ENCODE data around the gene CTNNA3. TPM values are rescaled to one million over a fixed set of nuclear protein-coding genes. Genes with fewer than 3 reads are reported as not detected.
"Not testable (repeated sequence)": the region's sequence is repeated elsewhere in the genome, so short reads cannot be mapped to it uniquely, and the experiment has no call there.

The CTNNA3 gene
- 0.06 and 0.19 TPM in 2 replicates for total RNA-seq (2014; rRNA removed)
- 0.01 TPM for polyA plus RNA-seq (2012)

- DNase-seq (ENCODE audit: low read depth) = no peak
Observed at GRCh38 chr10:67696029-67696428, at the start of gene CTNNA3. Gene CTNNA3, minus strand, starts transcription at chr10:67696195.

GRCh38 chr10:67735430-67735829 is 39.4 kb upstream of the CTNNA3 start:
- no peak for DNase-seq (ENCODE audit: low read depth)

DNA sequence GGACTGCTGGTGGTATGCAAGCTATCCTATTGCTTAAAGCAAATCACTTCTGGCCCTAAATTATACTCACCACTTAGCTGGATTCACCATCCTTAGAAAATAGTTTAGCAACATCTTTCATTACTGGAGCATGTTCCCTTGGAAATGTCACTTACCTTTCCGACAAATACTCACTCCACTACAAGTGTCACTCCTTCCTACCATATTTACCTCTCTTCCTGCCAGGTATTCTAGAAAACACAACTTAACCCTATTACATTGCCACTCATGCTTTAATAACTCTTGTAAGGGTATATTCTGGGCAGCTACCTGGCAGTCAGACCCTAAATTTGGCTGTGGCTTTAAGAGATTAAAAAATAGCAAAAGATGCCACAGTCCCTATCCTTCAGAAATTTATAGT is 37.5 kb upstream of the CTNNA3 start:
- DNase-seq (ENCODE audit: low read depth) = no peak

DNA sequence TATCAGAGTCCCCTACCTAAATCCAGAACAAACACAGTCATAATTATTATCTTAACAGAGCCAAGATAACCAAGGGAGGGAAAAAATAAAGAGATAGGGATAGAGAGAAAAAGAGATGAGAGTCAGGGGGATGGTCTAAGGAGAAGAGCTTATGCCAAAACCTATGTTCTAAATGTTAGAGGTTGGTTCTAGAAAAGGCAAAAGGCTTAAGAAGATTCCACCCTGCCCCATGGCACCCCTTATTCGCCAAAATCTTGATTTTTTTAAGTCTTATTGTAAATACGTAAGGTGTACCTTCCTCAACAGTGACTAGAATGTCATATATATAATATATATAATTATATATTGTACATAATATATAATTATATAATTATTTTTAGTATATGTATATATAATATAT is 29.6 kb upstream of the CTNNA3 start:
- no peak for DNase-seq (ENCODE audit: low read depth)

- DNase-seq (ENCODE audit: low read depth) = no peak
Observed at GRCh38 chr10:67723601-67724000, 27.6 kb upstream of the CTNNA3 start.

GRCh38 chr10:67722113-67722512 is 26.1 kb upstream of the CTNNA3 start:
- no peak for DNase-seq (ENCODE audit: low read depth)

DNA sequence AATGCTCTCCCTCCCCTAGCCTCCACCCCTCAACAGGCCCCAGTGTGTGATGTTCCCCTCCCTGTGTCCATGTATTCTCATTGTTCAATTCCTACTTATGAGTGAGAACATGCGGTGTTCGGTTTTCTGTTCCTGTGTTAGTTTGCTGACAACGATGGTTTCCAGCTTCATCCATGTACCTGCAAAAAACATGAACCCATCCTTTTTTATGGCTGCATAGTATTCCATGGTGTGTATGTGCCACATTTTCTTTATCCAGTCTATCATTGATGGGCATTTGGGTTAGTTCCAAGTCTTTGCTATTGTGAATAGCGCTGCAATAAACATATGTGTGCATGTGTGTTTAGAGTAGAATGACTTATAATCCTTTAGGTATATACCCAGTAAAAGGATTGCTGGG is 20.5 kb upstream of the CTNNA3 start:
- DNase-seq (ENCODE audit: low read depth) = not testable (repeated sequence)

DNA sequence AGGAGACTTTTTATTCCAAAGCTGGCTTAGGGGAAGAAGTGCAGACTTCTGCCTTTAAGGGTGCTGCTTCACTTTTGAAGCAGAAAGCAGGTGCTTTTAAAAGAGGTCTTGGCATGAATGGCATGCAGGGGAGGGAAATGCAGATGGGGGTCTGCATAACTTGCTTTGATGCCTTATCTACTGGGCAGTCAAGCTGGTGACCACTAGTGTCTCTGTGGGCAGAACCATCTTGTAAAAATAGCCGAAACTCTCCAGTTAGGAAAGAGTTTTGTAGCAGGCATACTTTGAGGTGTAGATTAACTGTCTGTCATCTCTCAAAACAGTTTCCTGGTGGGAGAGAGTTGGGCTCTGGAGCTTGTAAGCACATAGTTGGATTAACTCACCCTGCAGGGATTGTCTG is 9.9 kb upstream of the CTNNA3 start:
- no peak for DNase-seq (ENCODE audit: low read depth)

GRCh38 chr10:67699613-67700270 is 3.7 kb upstream of the CTNNA3 start:
- not testable (repeated sequence) for DNase-seq (ENCODE audit: low read depth)

- DNase-seq (ENCODE audit: low read depth) = no peak
Observed at GRCh38 chr10:67698164-67698563, 2.2 kb upstream of the CTNNA3 start.

DNA sequence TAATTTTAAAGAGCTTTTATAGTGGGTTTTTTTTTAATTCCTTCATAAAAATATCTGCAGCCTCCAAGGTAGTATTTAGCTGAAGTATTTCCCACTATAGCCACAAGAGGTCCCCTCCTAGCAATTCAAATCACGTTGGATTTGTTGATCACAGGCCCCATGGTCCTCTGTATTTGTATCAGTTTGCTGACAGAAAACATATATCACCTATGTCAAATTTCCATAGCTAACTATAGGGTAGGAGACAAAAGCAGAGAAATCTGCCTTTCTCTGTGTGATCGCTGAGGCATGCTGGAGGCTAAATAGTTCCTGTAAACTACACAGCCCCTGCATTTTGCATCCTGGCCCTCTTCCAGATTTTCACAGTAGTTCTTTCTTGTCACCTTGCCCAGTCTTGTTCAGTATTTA is 1.7 kb upstream of the CTNNA3 start:
- DNase-seq (ENCODE audit: low read depth) = peak; percentile 41

GRCh38 chr10:67696679-67697078 is 684 bp upstream of the CTNNA3 start:
- DNase-seq (ENCODE audit: low read depth) = no peak

DNA sequence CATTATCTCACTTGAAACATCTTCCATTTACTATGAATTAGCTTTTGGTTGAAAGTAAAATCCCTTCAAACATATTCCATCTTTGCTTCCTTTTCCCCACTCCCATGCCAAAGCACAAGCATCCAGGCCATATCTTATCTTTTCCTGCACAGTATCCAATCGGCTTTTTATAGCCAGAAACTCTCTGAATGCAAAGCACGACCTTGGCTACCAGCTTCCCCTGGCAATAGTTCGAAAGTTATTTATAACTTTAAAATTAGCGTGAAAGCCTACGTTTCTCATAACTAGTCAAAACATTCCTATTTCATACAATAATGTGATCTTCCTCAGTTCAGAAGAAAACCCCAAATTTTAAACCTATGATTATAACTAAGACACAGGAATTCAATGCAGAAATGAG is 440 bp downstream of the CTNNA3 start:
- DNase-seq (ENCODE audit: low read depth) = no peak

DNA sequence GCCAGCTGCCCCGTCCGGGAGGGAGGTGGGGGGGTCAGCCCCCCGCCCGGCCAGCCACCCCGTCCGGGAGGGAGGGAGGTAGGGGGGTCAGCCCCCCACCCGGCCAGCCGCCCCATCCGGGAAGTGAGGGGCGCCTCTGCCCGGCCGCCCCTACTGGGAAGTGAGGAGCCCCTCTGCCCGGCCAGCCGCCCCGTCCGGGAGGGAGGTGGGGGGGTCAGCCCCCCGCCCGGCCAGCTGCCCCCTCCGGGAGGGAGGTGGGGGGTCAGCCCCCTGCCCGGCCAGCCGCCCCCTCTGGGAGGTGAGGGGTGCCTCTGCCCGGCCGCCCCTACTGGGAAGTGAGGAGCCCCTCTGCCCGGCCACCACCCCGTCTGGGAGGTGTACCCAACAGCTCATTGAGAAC is 4.1 kb downstream of the CTNNA3 start:
- DNase-seq (ENCODE audit: low read depth) = not testable (repeated sequence)

DNA sequence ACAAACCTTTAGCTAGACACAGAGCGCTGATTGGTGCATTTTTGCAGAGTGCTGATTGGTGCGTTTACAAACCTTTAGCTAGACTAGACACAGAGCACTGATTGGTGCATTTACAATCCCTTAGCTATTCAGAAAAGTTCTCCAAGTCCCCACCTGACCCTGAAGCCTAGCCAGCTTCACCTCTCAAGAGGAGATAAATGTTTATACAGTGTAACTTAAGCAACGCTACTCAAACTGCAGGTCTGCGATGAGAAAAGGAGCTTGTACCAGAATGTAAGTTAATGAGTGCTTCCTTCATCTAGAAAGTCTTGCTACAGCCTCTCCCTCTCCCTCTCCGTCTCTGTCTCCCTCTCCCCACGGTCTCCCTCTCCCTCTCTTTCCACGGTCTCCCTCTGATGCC is 5.5 kb downstream of the CTNNA3 start:
- not testable (repeated sequence) for DNase-seq (ENCODE audit: low read depth)

DNA sequence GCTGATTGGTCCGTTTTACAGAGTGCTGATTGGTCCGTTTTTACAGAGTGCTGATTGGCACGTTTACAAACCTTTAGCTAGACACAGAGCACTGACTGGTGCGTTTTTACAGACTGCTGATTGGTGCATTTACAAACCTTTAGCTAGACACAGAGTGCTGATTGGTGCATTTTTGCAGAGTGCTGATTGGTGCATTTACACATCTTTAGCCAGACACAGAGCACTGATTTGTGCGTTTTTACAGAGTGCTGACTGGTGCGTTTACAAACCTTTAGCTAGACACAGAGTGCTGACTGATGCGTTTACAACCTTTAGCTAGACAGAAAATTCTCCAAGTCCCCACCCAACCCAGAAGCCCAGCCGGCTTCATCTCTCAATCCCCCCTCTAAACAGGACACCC is 11.9 kb downstream of the CTNNA3 start:
- not testable (repeated sequence) for DNase-seq (ENCODE audit: low read depth)

DNA sequence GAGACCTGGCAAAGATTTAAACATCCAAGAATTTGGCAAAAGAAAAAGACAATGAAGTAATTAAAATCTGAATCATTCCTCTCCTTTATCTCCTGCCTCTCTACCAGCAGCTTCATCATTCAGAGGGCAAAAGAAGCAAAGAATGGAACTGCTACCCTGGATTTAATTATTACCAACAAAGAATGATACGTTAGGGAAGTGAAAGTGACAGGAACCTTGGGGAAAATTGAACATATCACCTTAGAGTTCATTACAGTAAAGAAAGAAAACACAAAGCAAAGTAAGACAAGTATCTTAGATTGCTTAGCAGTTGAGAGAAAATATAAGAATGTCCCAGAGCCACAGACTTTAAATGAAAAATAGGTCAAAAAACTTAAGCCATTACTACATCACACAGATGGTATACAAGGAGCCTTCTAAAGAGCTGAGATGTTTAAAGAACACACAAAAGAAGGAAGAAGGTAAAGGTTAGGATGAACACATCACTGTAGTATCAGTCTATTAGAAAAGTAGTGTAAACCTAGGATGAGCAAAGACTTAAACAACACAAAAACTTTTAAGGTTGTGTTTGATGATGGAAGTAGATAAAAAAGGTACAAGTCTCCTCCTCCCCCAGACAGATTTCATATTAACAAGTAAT is 17.5 kb downstream of the CTNNA3 start:
- no peak for DNase-seq (ENCODE audit: low read depth)

DNA sequence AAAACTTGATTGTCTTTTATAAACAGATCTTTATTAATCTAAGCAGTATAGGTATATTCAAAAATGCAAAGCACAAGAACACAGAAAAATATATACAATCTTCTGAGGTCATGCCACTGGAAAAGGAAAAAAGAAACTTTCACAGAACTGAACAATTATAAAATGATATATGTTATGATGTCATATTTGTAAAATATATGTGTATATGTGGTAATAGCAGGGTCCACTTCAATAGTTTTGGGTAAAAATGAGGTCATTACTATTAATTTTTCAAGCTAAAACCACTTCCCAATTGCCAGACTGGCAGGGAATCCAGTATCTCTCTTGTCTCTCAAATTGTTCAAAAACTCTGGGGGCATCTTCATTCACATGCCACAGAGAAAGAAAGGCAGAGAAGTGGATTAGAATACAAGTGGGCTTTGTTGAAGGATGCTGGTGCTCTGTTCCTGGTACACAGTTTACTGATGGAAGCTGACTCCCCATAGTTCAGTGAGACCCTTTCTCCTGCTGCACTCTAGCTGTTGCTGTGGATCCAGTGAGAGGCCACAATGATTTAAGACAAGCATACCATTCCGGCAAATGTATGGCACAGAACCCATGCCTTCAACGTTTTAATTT is 19.7 kb downstream of the CTNNA3 start:
- DNase-seq (ENCODE audit: low read depth) = no peak

DNA sequence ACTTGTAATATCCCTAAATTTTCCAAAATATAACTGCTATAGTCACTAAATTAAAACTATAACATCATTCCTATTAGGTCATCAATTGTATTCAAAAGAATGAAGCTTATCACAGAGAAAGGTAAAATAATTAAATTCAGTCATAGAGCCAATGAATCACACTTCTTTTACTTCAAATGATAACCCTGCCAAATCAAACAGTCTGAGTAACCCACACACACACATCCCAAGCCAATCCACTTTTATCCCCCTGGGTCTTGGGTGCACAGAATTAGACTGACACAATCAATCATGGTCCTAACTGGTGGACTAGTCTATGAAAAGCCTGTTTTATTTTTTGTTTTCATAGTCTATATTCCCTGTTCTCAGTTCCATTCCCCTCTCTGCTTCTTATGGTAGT is 25.6 kb downstream of the CTNNA3 start:
- DNase-seq (ENCODE audit: low read depth) = peak; percentile 19

GRCh38 chr10:67669978-67670377 is 26.0 kb downstream of the CTNNA3 start:
- DNase-seq (ENCODE audit: low read depth) = peak; percentile 19

DNA sequence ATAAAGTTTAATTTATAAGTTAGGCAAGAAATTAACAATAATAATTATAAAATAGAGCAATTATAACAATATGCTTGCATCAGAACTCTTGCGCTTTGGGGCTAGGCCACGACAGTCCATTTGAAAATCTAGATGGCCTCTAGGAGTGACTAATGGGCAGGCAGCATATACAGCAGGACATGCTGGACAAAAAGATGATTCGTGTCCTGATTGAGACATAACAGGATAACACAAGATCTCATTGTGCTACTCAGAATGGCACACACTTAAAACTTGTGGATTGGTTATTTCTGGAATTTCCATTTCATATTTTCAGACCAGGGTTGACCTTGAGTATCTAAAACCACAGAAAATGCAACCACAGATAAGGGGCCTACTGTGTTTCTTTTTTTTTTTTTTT is 27.5 kb downstream of the CTNNA3 start:
- DNase-seq (ENCODE audit: low read depth) = peak; percentile 82

- DNase-seq (ENCODE audit: low read depth) = no peak
Observed at GRCh38 chr10:67667035-67667425, 29.0 kb downstream of the CTNNA3 start.

DNA sequence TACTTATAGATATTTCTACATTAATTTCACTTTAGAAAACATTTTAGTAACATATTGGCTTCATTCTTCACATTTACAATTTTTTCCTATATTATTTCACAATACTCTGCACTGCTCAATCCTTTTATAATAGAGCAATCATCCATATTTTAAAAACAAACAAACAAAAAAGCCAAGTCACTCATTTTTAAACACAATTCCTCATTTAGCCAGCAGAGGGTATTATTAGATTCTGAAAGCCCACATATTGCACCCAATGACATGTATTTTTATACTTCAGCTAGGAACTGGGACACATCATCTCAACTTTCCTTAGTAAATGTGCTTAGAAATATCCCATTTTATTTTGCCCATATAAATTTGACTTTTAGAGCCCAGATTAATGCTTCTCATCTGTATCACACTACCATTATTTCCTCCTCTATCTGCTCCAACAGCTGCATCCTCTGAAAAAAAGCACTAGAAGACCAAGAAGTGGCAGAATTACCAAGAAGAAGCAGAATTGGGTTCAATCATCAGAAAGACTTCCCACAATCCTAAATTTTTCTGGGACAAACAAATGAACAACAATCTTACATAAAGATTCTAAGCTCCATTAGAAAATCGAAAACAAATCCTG is 29.5 kb downstream of the CTNNA3 start:
- peak; percentile 69 for DNase-seq (ENCODE audit: low read depth)
